GM23338 (cell line): ENCODE results near the gene TMEM179B.
A peak's percentile ranks its signal among the peaks of the same experiment; 100 is the strongest.

Experiments used
- CTCF ChIP-seq, 2 experiments: fragments of 200-600 bp in 1 of 2; sonication (generic) in 1 of 2; conservative IDR thresholded peaks; 2 replicates each; pipeline versions ENCODE4 v1.5.1 to v1.6.1; 2016 to 2017; ENCODE audit warnings: antibody characterized with exemption in 2 of 2, low read depth in 2 of 2, mild to moderate bottlenecking in 2 of 2, moderate library complexity in 1 of 2
- EZH2 ChIP-seq: fragments of 200-600 bp; sonication (generic); IDR thresholded peaks from one replicate; pipeline ENCODE4 v1.8.0; 2017; ENCODE audit warnings: antibody characterized with exemption, mild to moderate bottlenecking, low read depth; ENCODE audit not compliant: unreplicated experiment
- EZH2phosphoT487 ChIP-seq: fragments of 200-600 bp; sonication (generic); IDR thresholded peaks from one replicate; pipeline ENCODE4 v1.8.1; 2018; ENCODE audit warnings: antibody characterized with exemption; ENCODE audit not compliant: unreplicated experiment
- JUNB ChIP-seq: IDR thresholded peaks from one replicate; pipeline ENCODE4 v1.6.1; 2016; ENCODE audit warnings: antibody characterized with exemption; ENCODE audit not compliant: unreplicated experiment

DNA sequence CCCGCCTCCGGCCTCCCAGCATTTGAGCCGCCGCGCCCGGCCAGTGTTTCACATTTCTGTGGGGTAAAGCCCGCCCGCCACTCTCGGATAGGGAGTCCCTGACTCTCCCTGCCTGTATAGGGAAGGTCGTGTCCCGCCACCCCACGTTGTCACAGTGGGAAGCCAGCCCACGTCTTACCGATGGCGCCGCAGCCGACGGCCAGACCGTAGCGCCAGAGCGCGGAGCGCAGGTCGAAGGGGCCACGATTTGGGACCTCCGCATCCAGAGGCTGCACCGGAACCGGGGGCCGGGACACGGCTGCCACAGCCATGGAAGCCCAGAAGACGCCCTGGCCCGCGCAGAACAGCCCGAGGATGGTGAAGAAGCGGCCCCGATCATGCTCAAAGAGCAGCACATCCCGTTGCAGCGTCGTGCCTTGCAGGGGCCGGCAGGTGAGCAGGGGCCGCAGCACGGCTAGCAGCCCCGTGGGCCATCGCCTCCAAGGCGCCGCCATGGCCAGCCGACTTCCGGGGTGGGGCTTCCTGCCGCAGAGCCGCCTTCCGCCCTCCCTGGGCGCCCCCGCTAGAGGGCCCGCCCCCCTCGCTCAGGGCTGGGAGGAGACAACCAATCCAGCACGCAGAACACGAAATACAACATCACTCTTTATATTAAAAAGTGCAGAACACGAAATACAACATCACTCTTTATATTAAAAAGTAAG is 4.4 kb downstream of the TMEM179B start, which contains the start of gene TMEM223:
- TF ChIP-seq CTCF (conservative IDR thresholded peaks at IDR 0.05; ENCODE audit: low read depth in 2 of 2) (peak in 1 of 2 experiments; percentile 24; a peak in 1 of 4 replicates), EZH2phosphoT487 (no peak), JUNB (no peak), EZH2 (no peak)
